ENCODE measurements around the gene LDB2. TPM values are rescaled to one million over a fixed set of nuclear protein-coding genes. Genes with fewer than 3 reads are reported as not detected.

The LDB2 gene
- total and polyA plus RNA-seq, 2 donors: 9.2 to 10.1 TPM

- H3K36me3 ChIP-seq (ENCODE audit: control insufficient read depth in 2 of 2, insufficient read depth in 2 of 2, low read length in 1 of 2): no peaks in the 10 kb centered on the region
- DNase-seq (ENCODE audit: low read depth in 6 of 9, low spot score in 9 of 9): no peak
- no peaks in the 10 kb centered on the region for H3K9me3 ChIP-seq (ENCODE audit: control insufficient read depth in 2 of 2, insufficient read depth in 1 of 2, low read length in 1 of 2)
- H3K27ac ChIP-seq (ENCODE audit: low read depth in 1 of 2, low read length in 1 of 2): no peak overlapping the region
- H3K27me3 ChIP-seq (ENCODE audit: control insufficient read depth in 2 of 2, insufficient read depth in 1 of 2, low read length in 1 of 2): no peaks in the 10 kb centered on the region
- 91% methylated on average over 7 of the region's 7 CpGs for WGBS
- no peak overlapping the region for H3K4me3 ChIP-seq (ENCODE audit: low read length in 2 of 2)
- H3K4me1 ChIP-seq (ENCODE audit: control insufficient read depth in 2 of 2, insufficient read depth in 2 of 2, low read length in 2 of 2): no peaks in the 10 kb centered on the region
These were observed 153.3 kb downstream of the LDB2 start for GRCh38 chr4:16745009-16745635.

- 97% methylated on average over 3 of the region's 3 CpGs for WGBS
These were observed 157.2 kb downstream of the LDB2 start for GRCh38 chr4:16741287-16741686.

GRCh38 chr4:16739997-16740624, 158.3 kb downstream of the LDB2 start:
- DNase-seq (ENCODE audit: low read depth in 6 of 9, low spot score in 9 of 9): no peak
- H3K27ac ChIP-seq (ENCODE audit: low read depth in 1 of 2, low read length in 1 of 2): no peak overlapping the region
- WGBS: 94% methylated on average over 8 of the region's 8 CpGs
- H3K9me3 ChIP-seq (ENCODE audit: control insufficient read depth in 2 of 2, insufficient read depth in 1 of 2, low read length in 1 of 2): no peaks in the 10 kb centered on the region
- no peaks in the 10 kb centered on the region for H3K27me3 ChIP-seq (ENCODE audit: control insufficient read depth in 2 of 2, insufficient read depth in 1 of 2, low read length in 1 of 2)
- no peaks in the 10 kb centered on the region for H3K36me3 ChIP-seq (ENCODE audit: control insufficient read depth in 2 of 2, insufficient read depth in 2 of 2, low read length in 1 of 2)
- H3K4me3 ChIP-seq (ENCODE audit: low read length in 2 of 2): no peak overlapping the region
- H3K4me1 ChIP-seq (ENCODE audit: control insufficient read depth in 2 of 2, insufficient read depth in 2 of 2, low read length in 2 of 2): no peaks in the 10 kb centered on the region

More at GRCh38 chr4:16741287-16741686, 157.2 kb downstream of the LDB2 start:
- Histone ChIP-seq H3K4me1 (ENCODE audit: control insufficient read depth in 2 of 2, insufficient read depth in 2 of 2, low read length in 2 of 2) (no peaks in the 10 kb centered on the region), H3K27me3 (ENCODE audit: control insufficient read depth in 2 of 2, insufficient read depth in 1 of 2, low read length in 1 of 2) (no peaks in the 10 kb centered on the region), H3K36me3 (ENCODE audit: control insufficient read depth in 2 of 2, insufficient read depth in 2 of 2, low read length in 1 of 2) (no peaks in the 10 kb centered on the region), H3K27ac (ENCODE audit: low read depth in 1 of 2, low read length in 1 of 2) (no peak overlapping the region), H3K4me3 (ENCODE audit: low read length in 2 of 2) (no peak overlapping the region), H3K9me3 (ENCODE audit: control insufficient read depth in 2 of 2, insufficient read depth in 1 of 2, low read length in 1 of 2) (no peaks in the 10 kb centered on the region)
- DNase-seq (ENCODE audit: low read depth in 6 of 9, low spot score in 9 of 9): no peak

GRCh38 chr4:16738558-16738957, 159.9 kb downstream of the LDB2 start:
- 97% methylated on average over 1 of the region's 1 CpG for WGBS
- Histone ChIP-seq H3K4me1 (ENCODE audit: control insufficient read depth in 2 of 2, insufficient read depth in 2 of 2, low read length in 2 of 2) (no peaks in the 10 kb centered on the region), H3K9me3 (ENCODE audit: control insufficient read depth in 2 of 2, insufficient read depth in 1 of 2, low read length in 1 of 2) (no peaks in the 10 kb centered on the region), H3K27me3 (ENCODE audit: control insufficient read depth in 2 of 2, insufficient read depth in 1 of 2, low read length in 1 of 2) (no peaks in the 10 kb centered on the region), H3K4me3 (ENCODE audit: low read length in 2 of 2) (no peak overlapping the region), H3K27ac (ENCODE audit: low read depth in 1 of 2, low read length in 1 of 2) (no peak overlapping the region), H3K36me3 (ENCODE audit: control insufficient read depth in 2 of 2, insufficient read depth in 2 of 2, low read length in 1 of 2) (no peaks in the 10 kb centered on the region)
- DNase-seq (ENCODE audit: low read depth in 6 of 9, low spot score in 9 of 9): no peak

GRCh38 chr4:16733509-16733908, 164.9 kb downstream of the LDB2 start:
- no peaks in the 10 kb centered on the region for H3K27me3 ChIP-seq (ENCODE audit: control insufficient read depth in 2 of 2, insufficient read depth in 1 of 2, low read length in 1 of 2)
- WGBS: 98% methylated on average over 4 of the region's 4 CpGs
- H3K4me1 ChIP-seq (ENCODE audit: control insufficient read depth in 2 of 2, insufficient read depth in 2 of 2, low read length in 2 of 2): no peaks in the 10 kb centered on the region
- no peaks in the 10 kb centered on the region for H3K9me3 ChIP-seq (ENCODE audit: control insufficient read depth in 2 of 2, insufficient read depth in 1 of 2, low read length in 1 of 2)
- no peak for DNase-seq (ENCODE audit: low read depth in 6 of 9, low spot score in 9 of 9)
- no peak overlapping the region for H3K4me3 ChIP-seq (ENCODE audit: low read length in 2 of 2)
- no peaks in the 10 kb centered on the region for H3K36me3 ChIP-seq (ENCODE audit: control insufficient read depth in 2 of 2, insufficient read depth in 2 of 2, low read length in 1 of 2)
- no peak overlapping the region for H3K27ac ChIP-seq (ENCODE audit: low read depth in 1 of 2, low read length in 1 of 2)

GRCh38 chr4:16732741-16733140, 165.7 kb downstream of the LDB2 start:
- no peaks in the 10 kb centered on the region for H3K4me1 ChIP-seq (ENCODE audit: control insufficient read depth in 2 of 2, insufficient read depth in 2 of 2, low read length in 2 of 2)
- WGBS: 91% methylated on average over 6 of the region's 6 CpGs
- no peaks in the 10 kb centered on the region for H3K9me3 ChIP-seq (ENCODE audit: control insufficient read depth in 2 of 2, insufficient read depth in 1 of 2, low read length in 1 of 2)
- H3K27ac ChIP-seq (ENCODE audit: low read depth in 1 of 2, low read length in 1 of 2): no peak overlapping the region
- no peak overlapping the region for H3K4me3 ChIP-seq (ENCODE audit: low read length in 2 of 2)
- no peaks in the 10 kb centered on the region for H3K36me3 ChIP-seq (ENCODE audit: control insufficient read depth in 2 of 2, insufficient read depth in 2 of 2, low read length in 1 of 2)
- no peaks in the 10 kb centered on the region for H3K27me3 ChIP-seq (ENCODE audit: control insufficient read depth in 2 of 2, insufficient read depth in 1 of 2, low read length in 1 of 2)
- DNase-seq (ENCODE audit: low read depth in 6 of 9, low spot score in 9 of 9): no peak

GRCh38 chr4:16731776-16732380, 166.6 kb downstream of the LDB2 start:
- WGBS: 95% methylated on average over 3 of the region's 3 CpGs
- no peak for DNase-seq (ENCODE audit: low read depth in 6 of 9, low spot score in 9 of 9)
- Histone ChIP-seq H3K4me3 (ENCODE audit: low read length in 2 of 2) (no peak overlapping the region), H3K36me3 (ENCODE audit: control insufficient read depth in 2 of 2, insufficient read depth in 2 of 2, low read length in 1 of 2) (no peaks in the 10 kb centered on the region), H3K27me3 (ENCODE audit: control insufficient read depth in 2 of 2, insufficient read depth in 1 of 2, low read length in 1 of 2) (no peaks in the 10 kb centered on the region), H3K4me1 (ENCODE audit: control insufficient read depth in 2 of 2, insufficient read depth in 2 of 2, low read length in 2 of 2) (no peaks in the 10 kb centered on the region), H3K9me3 (ENCODE audit: control insufficient read depth in 2 of 2, insufficient read depth in 1 of 2, low read length in 1 of 2) (no peaks in the 10 kb centered on the region), H3K27ac (ENCODE audit: low read depth in 1 of 2, low read length in 1 of 2) (no peak overlapping the region)

- WGBS: 94% methylated on average over 3 of the region's 3 CpGs
- no peaks in the 10 kb centered on the region for H3K9me3 ChIP-seq (ENCODE audit: control insufficient read depth in 2 of 2, insufficient read depth in 1 of 2, low read length in 1 of 2)
- no peak overlapping the region for H3K27ac ChIP-seq (ENCODE audit: low read depth in 1 of 2, low read length in 1 of 2)
- H3K4me1 ChIP-seq (ENCODE audit: control insufficient read depth in 2 of 2, insufficient read depth in 2 of 2, low read length in 2 of 2): no peaks in the 10 kb centered on the region
- H3K4me3 ChIP-seq (ENCODE audit: low read length in 2 of 2): no peak overlapping the region
- DNase-seq (ENCODE audit: low read depth in 6 of 9, low spot score in 9 of 9): no peak
- H3K36me3 ChIP-seq (ENCODE audit: control insufficient read depth in 2 of 2, insufficient read depth in 2 of 2, low read length in 1 of 2): no peaks in the 10 kb centered on the region
- H3K27me3 ChIP-seq (ENCODE audit: control insufficient read depth in 2 of 2, insufficient read depth in 1 of 2, low read length in 1 of 2): no peaks in the 10 kb centered on the region
These were observed 167.8 kb downstream of the LDB2 start for GRCh38 chr4:16730522-16731205.

GRCh38 chr4:16729336-16729735, 169.1 kb downstream of the LDB2 start:
- no peak for DNase-seq (ENCODE audit: low read depth in 6 of 9, low spot score in 9 of 9)
- 95% methylated on average over 7 of the region's 7 CpGs for WGBS
- no peaks in the 10 kb centered on the region for H3K27me3 ChIP-seq (ENCODE audit: control insufficient read depth in 2 of 2, insufficient read depth in 1 of 2, low read length in 1 of 2)
- H3K27ac ChIP-seq (ENCODE audit: low read depth in 1 of 2, low read length in 1 of 2): no peak overlapping the region
- no peaks in the 10 kb centered on the region for H3K36me3 ChIP-seq (ENCODE audit: control insufficient read depth in 2 of 2, insufficient read depth in 2 of 2, low read length in 1 of 2)
- no peaks in the 10 kb centered on the region for H3K4me1 ChIP-seq (ENCODE audit: control insufficient read depth in 2 of 2, insufficient read depth in 2 of 2, low read length in 2 of 2)
- no peaks in the 10 kb centered on the region for H3K9me3 ChIP-seq (ENCODE audit: control insufficient read depth in 2 of 2, insufficient read depth in 1 of 2, low read length in 1 of 2)
- no peak overlapping the region for H3K4me3 ChIP-seq (ENCODE audit: low read length in 2 of 2)
